Dermis blood vessel endothelial cell (primary cell): ENCODE results near the gene KRTAP5-11. TPM values are rescaled to one million over a fixed set of nuclear protein-coding genes. Genes with fewer than 3 reads are reported as not detected.
"Not testable (repeated sequence)": the region's sequence is repeated elsewhere in the genome, so short reads cannot be mapped to it uniquely, and the experiment has no call there.

ENCODE experiments used
- DNase-seq: peaks from one replicate; pipeline ENCODE4 v3.0.0; 2010
- total RNA-seq: library from RNA; depleted of rRNA; stranded (reverse); fragments of >200 nt; gene quantifications from 2 replicates; pipeline ENCODE4 v1.2.3, GENCODE V29; 2014

The KRTAP5-11 gene
- total RNA-seq, 1 donor from 2014 or later, result not detected

DNA sequence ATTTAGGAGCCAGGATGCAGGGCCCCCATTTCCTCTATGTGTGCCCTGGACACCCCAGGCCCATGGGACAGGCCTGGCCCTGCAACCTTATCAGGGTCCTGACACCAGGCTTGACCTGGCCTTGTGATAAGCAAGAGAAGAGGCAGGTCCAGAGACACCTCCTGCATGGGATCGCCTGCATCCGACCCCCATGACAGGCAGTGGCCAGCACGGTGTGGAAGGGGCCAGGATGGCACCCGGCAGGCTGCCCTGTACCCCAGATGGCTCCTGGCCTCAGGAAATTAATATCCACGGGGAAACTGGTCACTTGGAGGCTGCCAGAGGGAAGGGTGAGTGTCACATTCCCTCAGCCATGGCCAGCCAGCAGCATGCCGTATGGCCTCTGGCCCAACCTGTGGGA lies 27.7 kb downstream of the KRTAP5-11 start:
- no peak for DNase-seq

- DNase-seq, result no peak
Measured at GRCh38 chr11:71551711-71552110, 31.0 kb downstream of the KRTAP5-11 start.

DNA sequence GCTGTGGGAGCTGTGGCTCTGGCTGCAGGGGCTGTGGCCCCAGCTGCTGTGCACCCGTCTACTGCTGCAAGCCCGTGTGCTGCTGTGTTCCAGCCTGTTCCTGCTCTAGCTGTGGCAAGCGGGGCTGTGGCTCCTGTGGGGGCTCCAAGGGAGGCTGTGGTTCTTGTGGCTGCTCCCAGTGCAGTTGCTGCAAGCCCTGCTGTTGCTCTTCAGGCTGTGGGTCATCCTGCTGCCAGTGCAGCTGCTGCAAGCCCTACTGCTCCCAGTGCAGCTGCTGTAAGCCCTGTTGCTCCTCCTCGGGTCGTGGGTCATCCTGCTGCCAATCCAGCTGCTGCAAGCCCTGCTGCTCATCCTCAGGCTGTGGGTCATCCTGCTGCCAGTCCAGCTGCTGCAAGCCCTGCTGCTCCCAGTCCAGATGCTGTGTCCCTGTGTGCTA lies 33.9 kb downstream of the KRTAP5-11 start:
- no peak for DNase-seq

GRCh38 chr11:71548120-71548519 lies 34.6 kb downstream of the KRTAP5-11 start, which contains the start of gene KRTAP5-9:
KRTAP5-9 (plus strand) TSS chr11:71548420; CDS start chr11:71548658, 238 bp downstream.
- no peak for DNase-seq

DNA sequence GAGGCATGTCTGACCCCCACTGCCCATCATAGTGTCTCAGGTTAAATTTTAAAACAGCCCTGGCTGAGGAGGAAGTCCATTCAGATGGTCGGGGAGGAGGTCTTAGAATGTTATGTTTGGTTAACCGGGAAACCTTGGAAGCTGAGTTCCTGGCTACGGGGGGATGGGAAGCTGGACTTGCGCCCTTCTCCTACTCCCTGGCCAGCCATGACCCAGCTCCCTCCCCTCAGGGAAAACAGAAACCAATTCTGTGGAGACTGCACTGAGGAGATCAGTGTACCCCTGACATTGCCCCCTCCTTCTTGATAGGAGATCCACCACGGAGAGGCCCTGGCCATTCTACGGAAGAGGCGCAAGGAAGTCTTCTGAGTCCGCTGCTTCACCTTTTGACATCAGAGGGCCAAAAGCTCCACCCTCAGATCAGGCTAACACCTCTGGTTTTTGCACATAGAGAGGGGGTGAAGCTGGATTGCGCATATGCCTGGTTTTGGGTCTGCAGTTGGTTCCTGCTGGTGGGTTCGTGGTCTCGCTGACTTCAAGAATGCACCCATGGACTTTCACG lies 37.2 kb downstream of the KRTAP5-11 start:
- DNase-seq, result no peak

GRCh38 chr11:71544525-71545214 lies 38.0 kb downstream of the KRTAP5-11 start:
- DNase-seq, result no peak

DNA sequence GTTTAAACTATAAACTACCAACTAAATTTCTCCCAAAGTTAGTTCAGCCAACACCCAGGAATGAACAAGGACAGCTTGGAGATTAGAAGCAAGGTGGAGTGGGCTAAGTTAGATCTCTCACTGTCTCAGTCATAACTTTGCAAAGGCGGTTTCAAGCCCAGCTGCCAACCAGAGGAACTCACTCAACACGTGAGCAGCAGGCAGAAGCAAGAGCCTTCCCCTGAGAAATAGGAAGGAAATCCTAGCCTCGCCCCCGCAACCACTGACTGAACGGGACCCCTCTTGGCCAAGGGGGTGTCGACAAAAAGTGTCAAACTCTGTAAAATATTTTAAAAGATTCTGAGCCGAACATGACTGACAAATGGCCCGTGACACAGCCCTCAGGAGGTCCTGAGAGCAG lies 38.8 kb downstream of the KRTAP5-11 start:
- no peak for DNase-seq

DNA sequence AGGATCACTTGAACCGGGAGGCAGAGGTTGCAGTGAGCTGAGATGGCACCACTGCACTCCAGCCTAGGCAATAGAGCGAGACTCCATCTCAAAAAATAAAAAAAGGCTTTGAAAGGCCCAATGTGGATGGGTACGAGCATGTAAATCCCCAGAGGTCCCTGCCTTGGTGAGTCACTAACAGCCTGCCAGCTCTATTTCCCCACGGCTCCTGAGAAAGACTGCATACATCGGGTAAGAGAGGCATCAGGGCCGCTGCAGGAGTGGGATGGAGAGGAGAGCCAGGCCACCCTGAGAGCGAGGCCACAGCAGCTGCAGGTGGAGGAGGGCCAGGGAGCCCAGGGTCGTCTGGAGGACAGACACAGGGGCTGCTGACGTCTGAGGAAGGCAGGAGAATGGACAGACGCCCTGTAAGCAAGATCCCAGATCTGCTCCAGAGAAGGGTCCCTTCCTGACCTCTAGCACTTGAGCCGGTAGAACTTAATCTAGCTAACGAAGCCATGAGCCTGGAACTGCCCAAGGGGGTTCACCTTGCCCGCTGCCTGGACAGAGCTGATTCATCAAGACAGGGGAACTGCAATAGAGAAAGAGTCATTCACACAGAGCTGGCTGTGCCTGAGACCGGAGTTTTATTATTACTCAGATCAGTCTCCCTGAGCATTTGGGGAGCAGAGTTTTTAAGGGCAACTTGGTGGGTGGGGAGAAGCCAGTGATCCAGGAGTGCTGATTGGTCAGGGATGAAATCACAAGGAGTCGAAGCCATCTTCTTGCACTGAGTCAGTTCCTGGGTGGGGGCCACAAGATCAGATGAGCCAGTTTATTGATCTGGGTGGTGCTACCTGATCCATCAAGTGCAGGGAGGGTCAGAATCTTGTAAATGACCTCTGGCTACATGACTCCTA lies 39.5 kb downstream of the KRTAP5-11 start:
- DNase-seq, result no peak

DNA sequence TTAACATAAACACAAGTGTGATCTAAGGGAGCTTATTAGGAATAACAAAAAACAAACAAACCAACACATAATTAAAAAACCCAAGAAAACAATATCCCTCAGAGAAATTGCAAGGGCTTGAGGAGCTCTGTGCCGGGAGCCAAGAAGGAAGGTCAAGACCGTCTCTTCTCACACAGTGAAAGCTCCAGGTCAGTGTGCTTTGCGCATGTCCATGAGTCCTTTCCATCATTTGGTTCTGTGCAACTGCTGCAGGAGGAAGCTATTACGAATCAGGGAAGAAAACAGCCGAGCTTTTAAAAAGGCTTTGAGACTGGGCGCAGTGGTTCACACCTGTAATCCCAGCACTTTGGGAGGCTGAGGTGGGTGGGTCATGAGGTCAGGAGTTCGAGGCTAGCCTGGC lies 40.3 kb downstream of the KRTAP5-11 start:
- DNase-seq, result no peak

- not testable (repeated sequence) for DNase-seq
Measured at GRCh38 chr11:71540521-71541304, 42.0 kb downstream of the KRTAP5-11 start.

- DNase-seq, result not testable (repeated sequence)
Measured at GRCh38 chr11:71539971-71540370, 42.7 kb downstream of the KRTAP5-11 start.

- DNase-seq, result no peak
Measured at GRCh38 chr11:71539017-71539416, 43.7 kb downstream of the KRTAP5-11 start.

- no peak for DNase-seq
Measured at GRCh38 chr11:71538666-71538990, 44.0 kb downstream of the KRTAP5-11 start.

DNA sequence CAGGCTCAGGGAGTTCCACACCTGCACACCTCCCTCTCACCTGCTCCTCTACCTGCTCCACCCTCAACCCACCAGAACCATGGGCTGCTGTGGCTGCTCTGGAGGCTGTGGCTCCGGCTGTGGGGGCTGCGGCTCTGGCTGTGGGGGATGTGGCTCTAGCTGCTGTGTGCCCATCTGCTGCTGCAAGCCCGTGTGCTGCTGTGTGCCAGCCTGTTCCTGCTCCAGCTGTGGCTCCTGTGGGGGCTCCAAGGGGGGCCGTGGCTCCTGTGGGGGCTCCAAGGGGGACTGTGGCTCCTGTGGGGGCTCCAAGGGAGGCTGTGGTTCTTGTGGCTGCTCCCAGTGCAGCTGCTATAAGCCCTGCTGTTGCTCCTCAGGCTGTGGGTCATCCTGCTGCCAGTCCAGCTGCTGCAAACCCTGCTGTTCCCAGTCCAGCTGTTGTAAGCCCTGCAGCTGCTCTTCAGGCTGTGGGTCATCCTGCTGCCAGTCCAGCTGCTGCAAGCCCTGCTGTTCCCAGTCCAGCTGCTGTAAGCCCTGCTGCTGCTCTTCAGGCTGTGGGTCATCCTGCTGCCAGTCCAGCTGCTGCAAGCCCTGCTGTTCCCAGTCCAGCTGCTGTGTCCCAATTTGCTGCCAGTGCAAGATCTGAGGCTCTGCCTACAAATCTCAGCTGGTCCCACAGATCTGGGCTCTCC lies 44.6 kb downstream of the KRTAP5-11 start, which contains the start of gene KRTAP5-8:
KRTAP5-8 (plus strand) TSS at position 49 of the 689 bp plus-strand sequence; CDS start at position 80, 31 bp downstream.
- DNase-seq, result not testable (repeated sequence)

- no peak for DNase-seq
Measured at GRCh38 chr11:71537537-71537936, 45.1 kb downstream of the KRTAP5-11 start.

DNA sequence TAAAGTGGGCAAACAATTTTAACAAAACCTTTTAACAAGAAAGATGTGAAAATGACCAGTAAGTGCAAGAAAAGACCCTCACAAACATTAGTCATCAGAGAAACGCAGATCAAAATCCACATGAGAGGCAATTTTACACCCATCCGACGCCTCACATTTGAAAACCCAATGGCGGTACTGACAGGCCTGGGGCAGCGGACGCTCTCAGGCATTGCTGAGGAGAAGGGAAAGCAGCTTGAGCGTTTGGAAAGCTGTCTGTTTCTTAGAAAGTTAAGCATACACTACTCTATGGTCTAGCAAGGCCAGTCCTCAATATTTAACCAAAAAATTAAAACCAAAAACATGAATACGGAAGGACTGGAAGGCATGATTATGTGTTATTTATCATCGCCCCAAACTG lies 46.9 kb downstream of the KRTAP5-11 start:
- DNase-seq, result no peak

- DNase-seq, result not testable (repeated sequence)
Measured at GRCh38 chr11:71534711-71535608, 47.7 kb downstream of the KRTAP5-11 start.

DNA sequence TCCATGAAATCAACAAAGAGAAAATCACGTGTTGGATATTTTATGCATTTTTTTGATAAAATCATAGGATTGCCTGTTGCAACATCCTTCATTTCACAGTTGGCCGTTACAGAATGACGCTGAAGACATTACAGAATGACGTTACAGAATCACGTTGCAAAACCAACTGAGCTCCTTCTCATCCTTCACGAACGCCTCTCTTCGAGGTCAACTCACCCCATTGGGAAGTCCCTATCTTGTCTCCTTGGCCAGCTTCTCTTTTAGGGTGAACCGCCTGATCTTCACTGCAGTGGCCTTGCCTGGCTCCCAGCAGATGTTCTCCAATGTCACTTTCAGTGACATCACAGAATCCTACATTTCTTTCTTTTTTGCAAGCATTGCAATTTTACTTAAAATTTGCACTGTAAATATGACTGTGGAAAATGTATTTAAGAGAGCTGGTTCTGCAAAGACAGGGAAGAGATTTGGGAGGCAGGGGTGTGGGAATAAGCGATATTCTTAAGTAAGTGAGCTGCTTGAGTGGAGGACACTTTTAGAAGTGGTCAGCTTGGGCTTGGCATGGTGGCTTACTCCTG lies 50.6 kb downstream of the KRTAP5-11 start:
- no peak for DNase-seq
